Keratinocyte (primary cell): ENCODE results near the gene PKNOX2.

Experiments used
- EZH2 ChIP-seq: IDR thresholded peaks from one replicate; pipeline ENCODE4 v1.6.1; 2012; ENCODE audit warnings: inconsistent platforms, mild to moderate bottlenecking, low read length, moderate library complexity
- TF ChIP-seq, protein P1 (sequence below), 3 experiments: IDR thresholded peaks in 1 of 3; conservative IDR thresholded peaks in 1 of 3; optimal IDR thresholded peaks in 1 of 3; 2 replicates in 2 of 3; 3 replicates in 1 of 3; pipeline versions ENCODE3 to v1.5.1; 2011; ENCODE audit warnings: low read length in 3 of 3, mild to moderate bottlenecking in 3 of 3, moderate library complexity in 2 of 3, control low read depth in 1 of 3, inconsistent platforms in 1 of 3; ENCODE audit not compliant: insufficient read depth in 2 of 3; ENCODE audit errors: extremely low read depth in 1 of 3

DNA sequence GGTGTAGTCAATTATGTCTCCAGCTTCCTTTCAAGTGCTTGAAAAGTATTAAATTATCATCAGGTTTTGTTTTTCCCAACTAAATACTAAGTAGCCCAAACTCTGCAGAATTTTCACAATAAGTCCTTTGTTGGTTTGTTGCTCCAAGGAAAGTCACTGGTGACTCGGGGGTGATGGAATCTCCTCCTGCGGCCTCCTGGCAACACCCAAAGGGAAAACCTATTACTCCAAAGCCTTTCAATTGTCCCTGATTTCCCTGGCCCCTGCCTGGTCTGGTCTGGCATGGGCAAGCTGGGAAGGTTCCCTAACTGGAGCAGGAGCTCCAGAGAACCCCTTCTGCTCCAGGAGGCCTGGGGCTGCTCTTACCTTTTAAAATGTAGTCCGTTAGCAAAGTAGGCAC is 283.6 kb downstream of the PKNOX2 start:
- TF ChIP-seq, protein P1, sequence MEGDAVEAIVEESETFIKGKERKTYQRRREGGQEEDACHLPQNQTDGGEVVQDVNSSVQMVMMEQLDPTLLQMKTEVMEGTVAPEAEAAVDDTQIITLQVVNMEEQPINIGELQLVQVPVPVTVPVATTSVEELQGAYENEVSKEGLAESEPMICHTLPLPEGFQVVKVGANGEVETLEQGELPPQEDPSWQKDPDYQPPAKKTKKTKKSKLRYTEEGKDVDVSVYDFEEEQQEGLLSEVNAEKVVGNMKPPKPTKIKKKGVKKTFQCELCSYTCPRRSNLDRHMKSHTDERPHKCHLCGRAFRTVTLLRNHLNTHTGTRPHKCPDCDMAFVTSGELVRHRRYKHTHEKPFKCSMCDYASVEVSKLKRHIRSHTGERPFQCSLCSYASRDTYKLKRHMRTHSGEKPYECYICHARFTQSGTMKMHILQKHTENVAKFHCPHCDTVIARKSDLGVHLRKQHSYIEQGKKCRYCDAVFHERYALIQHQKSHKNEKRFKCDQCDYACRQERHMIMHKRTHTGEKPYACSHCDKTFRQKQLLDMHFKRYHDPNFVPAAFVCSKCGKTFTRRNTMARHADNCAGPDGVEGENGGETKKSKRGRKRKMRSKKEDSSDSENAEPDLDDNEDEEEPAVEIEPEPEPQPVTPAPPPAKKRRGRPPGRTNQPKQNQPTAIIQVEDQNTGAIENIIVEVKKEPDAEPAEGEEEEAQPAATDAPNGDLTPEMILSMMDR (optimal IDR thresholded peaks at IDR 0.05 in 1 of 3, IDR thresholded peaks at IDR 0.05 in 1 of 3, conservative IDR thresholded peaks at IDR 0.05 in 1 of 3; ENCODE audit: extremely low read depth in 1 of 3, insufficient read depth in 2 of 3, low read length in 3 of 3): no peak
- no peak for TF ChIP-seq EZH2
